GM19455 (cell line): ENCODE data around the gene CAPN2.

Experiments used
- ATAC-seq: cut with Tn5 transposase; IDR thresholded peaks from one replicate; pipeline ENCODE4 v1.9.1; 2021; ENCODE audit not compliant: unreplicated experiment

Gene CAPN2

DNA sequence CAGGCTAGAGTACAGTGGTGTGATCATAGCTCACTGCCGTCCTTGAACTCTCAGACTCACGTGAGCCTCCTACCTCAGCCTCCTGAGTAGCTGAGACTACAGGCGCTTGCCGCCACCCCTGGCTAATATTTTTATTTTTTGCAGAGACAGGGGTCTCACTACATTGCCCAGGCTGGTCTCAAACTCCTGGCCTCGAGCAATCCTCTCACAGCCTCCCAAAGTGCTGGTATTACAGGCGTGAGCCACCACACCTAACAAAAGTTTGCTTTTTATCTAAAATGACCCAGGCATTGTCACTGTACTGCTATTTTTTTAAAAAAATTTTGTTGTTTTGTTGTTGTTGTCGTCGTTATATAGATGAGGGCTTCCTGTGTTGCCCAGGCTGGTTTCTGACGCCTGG, 46.4 kb downstream of the CAPN2 start:
- no peak for ATAC-seq

DNA sequence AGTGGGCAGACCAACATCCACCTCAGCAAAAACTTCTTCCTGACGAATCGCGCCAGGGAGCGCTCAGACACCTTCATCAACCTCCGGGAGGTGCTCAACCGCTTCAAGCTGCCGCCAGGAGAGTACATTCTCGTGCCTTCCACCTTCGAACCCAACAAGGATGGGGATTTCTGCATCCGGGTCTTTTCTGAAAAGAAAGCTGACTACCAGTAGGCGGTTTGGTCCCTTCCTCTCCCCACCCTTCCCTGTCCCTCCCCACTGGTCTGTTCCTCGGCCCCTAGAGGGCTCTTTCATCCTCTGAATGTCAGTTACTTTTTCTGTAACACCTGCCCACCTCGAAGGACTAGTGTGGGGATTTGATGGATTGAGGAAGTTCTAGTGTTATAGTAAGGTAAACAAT, 46.9 kb downstream of the CAPN2 start:
- ATAC-seq: no peak

DNA sequence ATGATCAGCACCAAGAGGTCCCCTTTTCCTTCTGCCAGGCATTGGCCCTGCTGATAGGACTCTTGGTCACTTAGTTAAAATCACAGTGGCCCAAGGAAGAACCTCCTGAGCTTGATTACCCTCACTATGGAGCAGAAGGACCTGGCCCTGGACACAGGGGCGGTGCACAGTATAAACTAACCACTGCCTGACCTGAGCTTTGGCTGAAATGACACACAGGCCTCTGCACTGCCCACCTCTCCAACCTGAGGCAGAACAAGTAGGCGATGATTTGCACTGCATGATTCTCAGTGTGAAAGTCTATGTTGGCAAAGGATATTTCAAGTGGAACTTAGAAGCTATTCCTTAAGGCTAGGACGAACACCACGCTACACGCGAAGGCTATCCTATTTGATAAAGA, 48.5 kb downstream of the CAPN2 start:
- ATAC-seq: no peak

DNA sequence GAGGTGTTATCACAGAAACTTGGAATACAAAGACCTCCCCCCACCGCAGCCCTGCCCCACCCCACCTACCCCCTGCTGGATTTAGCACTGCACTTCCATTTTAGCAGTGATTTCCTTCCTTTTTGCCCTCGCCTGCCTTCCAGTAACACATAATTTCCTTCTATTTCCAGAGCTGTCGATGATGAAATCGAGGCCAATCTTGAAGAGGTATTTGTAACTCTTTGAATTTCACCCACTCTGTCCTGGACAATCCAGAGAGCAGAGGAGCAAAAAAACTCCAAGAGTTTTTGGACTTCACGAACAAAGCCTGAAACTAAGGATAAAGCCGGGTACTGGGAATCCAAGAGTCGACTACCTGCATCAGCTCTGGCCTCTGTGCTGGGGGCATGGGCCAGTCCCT, 49.1 kb downstream of the CAPN2 start:
- ATAC-seq: no peak

DNA sequence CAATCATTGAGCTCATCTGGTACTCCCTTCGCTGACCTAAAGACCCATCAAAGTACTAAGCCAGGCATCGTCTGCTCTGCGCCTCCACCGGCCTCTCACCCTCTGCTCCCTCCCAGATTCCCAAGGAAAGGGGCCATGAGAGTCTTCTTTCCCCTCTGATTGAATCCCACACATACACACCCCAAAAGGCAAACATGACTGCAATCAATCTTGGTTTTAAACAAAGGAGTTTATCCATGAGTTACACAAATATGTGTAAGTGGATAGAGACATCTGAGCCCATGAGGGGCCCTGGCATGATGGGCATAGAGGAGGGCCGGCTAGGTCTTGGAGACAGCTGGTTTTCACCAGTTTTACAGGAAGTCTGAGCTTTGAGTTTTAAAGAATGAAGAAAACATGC, 50.9 kb downstream of the CAPN2 start:
- ATAC-seq: no peak

DNA sequence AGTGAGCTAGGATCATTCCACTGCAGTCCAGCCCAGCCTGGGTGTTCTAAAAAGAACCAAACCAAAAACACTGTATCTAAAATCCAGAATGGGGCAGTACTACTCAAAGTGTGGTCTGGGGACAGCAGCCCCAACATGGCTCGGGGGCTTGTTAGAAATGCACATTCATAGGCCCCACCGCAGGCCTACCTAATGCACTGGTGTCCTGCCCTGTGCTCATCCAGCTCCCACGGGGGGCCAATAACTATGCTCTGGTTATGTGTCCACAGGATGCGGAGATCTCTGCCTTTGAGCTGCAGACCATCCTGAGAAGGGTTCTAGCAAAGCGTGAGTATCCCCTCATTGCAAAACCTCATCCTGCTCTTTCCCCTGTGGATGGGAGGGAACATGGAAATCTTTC, 51.5 kb downstream of the CAPN2 start:
- no peak for ATAC-seq

DNA sequence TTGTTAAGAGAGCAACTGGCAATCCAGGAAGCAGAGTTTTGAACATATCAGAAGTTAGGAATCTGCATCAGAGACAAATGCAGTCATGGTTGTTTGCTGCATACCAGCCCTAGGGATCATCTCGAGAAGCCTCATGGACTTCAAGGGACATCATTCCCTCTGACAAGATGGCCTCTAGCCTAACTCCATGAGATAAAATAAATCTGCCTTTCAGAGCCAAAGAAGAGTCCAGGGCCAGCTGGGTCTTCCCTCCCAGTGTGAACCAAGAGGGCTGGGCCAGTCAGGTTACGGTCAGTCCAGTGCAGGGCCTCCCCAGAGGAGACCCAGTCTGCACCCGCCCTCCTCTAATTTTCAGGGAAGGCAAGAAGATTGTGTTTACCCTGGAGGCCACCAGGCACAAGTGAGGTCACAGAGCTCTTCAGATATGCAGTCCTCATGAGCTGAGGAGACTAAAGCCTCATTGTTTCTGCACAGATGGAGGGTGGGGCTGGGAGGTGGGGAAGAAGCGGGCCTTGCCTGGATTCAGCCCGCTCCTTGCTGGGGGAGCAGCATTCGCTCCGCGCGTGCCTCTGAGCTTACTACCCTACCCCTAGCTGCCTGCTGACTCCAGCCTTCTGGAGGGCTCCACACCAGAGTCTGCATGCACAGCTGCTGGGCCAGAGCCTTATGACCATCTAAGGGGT, 52.8 kb downstream of the CAPN2 start:
- no peak for ATAC-seq

DNA sequence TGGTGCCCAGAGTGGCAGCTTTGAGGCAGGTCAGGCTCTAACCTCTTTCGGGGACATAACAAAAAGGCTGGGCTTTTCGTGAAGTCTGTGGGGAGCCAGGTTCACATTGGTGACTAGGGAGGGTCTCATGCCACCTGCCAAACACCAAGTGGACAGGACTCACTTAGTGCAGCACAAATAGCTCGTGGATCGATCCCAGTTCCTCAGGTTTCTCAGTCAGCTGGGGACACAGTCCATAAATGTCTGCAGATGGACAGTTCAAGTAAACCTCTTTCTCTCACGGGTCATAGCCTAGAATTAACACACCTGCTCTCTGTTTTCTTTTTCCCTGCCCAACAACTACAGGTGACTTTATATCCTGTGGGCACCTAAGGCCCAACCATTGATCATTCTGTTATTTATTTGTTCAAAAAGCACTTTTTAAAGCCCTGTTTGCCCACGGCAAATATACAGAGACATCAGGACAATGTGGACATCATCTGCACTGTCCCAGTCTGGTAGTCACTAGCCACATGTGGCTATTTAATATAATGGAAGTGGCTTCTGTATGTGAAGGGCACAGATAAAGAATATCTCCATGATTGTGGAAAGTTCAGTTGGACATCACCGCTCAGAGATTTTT, 53.5 kb downstream of the CAPN2 start:
- no peak for ATAC-seq

DNA sequence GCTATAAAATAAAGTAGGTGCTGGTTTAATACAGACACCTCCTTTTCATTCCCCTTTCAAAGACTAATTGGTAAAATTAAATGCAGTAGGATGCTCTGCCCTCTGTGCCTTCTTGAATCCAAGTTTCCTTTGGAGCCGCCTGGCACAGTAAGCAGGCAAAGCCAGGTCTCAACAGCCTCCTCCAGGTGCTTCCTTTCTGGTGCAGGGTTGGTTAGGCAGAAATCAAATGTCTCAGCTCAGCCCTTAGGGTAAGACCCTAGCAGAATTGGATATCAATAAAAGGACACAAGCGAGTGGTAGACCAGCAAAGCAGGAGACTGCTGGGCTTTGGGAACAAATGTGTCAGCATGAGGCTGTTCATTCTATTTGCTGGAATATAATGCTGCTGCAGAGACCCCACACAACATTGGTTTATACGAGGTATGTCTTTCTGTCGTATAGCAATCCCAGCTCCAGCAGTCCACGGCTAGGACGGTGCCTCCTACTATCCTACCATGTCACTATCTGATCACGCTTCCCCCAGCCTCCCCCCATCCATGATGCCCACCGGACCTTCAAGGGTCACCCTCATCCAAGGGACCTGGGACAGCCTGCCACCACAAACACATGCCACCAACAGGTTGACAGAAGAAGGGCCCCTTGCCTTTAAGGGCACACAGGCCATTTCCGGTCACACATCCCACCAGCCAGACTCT, 58.4 kb downstream of the CAPN2 start:
- ATAC-seq: no peak

DNA sequence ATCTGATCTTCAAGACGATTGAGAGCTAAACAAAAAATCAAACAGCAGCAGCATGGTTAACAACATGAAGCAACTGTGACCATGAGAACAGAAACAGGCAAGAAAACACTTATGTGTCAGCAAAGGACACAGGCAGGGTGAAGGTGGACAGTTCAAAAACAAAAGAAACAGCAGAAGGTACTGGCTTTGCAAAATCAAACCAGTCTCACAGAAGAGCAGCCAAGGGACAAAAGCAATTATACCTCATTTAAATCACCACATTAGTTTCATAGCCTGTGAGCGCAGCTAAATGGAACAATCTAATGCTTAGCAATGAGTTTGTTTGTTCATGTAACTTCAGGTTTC, 59.1 kb downstream of the CAPN2 start:
- peak; percentile 41 for ATAC-seq

DNA sequence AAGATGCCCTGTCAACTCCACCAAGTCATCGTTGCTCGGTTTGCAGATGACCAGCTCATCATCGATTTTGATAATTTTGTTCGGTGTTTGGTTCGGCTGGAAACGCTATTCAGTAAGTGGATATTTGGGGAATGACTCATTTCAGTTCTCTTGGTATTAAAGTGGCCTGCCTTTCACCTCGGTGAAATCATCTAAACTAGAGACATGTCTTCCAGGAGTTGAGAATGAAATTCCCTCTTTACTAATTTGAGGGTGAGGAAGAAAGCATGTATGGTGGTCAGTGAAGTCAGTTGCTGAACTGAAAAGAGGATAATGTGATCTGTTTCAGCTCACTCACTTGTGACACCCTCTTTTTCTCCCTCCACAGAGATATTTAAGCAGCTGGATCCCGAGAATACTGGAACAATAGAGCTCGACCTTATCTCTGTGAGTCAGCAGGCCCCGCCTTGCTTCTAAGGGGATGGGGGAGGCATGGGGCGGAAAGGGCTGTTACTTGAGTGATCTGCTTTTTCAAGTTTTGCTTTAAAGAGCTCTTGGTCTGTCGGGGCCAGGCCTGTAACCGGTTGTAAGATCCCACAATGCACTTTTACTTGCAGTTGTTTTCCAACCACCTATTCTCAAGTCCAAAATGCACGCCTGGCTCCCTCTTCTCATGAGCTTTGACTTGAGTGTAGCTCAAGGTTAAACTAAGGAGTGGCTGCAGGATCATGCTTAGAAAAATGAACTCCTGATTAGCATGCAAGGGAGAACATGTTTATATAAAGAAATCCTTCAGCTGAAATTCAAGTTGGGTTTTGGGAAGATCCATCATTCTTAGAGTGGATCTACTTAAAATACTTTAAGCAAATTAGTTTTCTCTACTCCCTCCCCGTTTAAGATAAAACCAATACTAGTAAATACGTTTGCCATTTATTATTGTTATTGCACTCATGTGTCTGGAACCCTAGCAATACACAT, 59.8 kb downstream of the CAPN2 start:
- peak; percentile 56 for ATAC-seq

DNA sequence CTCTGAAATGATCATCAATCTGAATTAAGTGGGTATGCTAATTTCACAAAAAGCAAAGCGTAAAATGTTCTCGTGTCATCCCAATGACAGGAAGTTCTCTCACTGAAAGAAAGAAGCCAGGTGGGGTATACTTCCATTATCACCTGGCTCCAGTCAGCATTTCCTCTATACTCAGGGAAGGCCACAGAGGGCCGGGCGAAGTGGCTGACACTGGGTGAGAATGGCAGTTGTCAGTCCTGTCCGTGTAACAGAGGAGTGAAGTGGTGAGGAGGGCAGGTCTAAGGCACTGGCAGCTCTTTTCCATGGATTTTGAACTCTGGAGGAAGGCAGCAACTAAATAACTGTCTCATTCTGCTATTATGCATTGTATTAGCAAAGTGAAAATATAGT, 60.4 kb downstream of the CAPN2 start:
- ATAC-seq: no peak

DNA sequence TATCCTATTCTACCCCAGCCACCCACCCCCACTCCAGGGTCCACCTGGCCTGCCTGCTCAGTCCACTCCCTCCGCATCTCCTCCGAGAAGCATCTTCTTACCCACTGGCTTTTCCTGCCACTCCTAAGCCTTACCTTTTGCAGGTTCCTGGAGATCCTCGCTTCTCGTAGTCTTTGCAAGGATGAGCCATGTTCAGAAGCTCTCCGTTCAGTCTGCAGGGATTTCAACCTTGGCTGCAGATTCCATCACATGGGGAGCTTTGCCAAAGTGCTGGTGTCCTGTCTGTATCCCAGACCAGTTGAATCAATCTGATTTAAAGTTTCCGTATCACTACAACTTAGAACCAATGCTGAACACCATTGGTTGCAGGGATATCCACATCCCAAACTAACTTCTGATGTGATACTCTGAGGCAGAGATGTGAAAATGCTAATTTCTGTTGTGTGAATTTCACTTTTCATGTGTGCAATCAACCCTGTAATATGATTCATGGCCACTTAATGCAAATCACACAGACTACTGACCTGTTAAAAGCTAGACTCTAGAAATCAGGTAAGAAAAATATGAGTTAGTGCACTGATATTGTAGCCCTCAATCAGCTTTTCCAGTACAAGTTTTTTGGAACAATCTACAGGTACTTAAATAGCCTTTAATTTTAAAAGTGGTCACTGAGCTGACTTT, 61.9 kb downstream of the CAPN2 start:
- no peak for ATAC-seq

DNA sequence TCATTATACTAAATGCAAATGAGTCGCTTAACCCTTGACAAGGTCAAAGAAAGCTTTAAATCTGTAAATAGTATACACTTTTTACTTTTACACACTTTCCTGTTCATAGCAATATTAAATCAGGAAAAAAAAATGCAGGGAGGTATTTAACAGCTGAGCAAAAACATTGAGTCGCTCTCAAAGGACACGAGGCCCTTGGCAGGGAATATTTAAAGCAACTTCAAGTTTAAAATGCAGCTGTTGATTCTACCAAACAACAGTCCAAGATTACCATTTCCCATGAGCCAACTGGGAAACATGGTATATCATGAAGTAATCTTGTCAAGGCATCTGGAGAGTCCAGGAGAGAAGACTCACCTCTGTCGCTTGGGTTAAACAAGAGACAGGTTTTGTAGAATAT, 62.7 kb downstream of the CAPN2 start:
- no peak for ATAC-seq

DNA sequence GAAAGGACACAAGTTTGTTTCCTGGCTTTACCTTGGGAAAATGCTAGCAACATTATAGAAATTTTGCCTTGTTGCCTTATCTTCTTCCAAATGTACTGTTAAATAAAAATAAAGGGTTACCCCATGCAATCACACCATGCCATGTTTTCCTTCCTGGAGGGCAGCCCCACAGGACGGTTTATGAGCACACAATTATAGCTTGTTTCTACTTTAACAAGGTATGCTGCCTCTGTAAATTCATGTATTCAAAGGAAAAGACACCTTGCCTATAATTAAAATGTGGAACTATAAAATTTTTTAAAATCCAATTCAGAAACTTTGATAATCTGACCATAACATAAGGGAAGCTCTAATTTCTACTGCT, 63.4 kb downstream of the CAPN2 start:
- no peak for ATAC-seq

DNA sequence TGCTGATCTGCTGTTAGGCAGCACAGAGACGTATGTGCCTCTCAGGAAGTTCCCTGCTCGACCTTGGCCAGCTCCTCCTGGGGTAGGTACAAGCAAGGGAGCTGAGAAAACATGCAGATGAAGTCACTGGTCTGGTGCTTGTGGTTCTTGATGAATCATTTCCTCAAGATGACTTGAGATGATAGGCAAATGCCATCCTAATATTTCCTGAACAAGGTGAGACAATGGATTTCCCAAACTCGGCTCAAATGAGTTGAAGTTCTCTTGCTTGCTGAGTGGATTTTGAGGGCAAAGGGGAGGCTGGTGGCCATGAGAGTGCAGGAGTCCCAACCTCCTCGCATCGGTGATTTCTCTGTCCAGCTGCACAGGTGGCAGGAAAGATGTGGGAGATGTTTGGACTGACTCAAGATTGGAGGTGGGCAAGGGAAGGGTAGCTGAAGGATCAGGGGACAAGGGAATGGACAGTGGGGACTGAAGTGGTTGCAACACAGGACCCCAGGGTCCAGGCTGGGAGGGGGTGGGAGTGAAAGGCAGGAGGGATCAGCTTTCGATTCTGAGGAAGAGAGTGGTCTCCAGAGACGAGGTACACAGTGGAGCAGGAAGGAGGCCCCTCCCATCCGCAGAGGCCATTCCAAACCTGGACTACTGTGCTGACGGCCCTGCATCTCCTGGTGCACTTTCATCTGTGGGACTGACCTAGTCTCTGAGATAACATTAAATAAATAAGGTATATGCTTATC, 63.9 kb downstream of the CAPN2 start:
- no peak for ATAC-seq

DNA sequence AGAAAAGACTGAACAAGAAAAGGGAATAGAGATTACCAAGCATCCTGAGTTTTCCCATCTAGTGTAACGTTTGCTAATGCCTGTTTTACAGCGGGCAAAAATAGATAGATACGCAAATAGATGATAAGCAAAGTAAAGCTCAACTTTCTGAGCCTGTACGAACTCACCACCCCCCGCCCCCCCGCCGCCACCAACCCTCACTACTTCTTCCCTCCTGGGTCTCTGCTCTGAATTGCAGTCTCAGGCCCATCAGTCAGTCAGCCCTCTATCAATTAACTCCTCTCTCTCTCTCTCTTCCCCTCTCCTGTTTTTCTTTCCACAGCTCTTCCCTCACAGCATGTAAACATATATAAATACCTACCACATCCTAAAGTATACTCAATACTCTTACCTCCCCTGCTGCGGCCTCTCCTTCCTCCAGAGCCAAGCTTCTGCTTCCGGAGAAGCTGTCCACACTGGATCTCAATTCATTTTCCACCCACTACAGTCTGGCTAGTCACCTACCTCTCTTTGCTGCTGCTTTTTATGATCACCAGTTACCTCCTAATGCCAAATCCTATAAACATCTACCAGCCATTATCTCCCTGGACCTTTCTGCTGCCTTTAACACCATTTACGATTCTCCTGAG, 64.6 kb downstream of the CAPN2 start:
- no peak for ATAC-seq

DNA sequence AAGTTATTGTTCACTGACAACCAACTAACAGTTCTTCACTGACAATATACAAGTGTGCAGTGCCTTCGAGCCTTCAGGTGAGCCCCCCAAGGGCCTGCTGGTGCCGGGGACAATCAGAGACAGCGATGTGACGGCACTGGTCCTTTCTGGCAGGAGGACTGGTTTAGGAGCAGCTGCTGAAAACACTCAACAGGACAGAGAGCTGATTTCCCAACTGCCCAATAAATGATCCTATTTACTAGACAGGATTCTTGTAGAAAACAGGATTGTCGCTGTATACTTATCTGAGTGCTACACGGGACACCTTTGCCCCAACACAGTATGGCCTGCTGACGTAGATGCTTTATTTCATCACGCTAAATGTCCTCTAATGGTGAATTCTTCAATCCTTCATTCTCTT, 68.0 kb downstream of the CAPN2 start:
- no peak for ATAC-seq

DNA sequence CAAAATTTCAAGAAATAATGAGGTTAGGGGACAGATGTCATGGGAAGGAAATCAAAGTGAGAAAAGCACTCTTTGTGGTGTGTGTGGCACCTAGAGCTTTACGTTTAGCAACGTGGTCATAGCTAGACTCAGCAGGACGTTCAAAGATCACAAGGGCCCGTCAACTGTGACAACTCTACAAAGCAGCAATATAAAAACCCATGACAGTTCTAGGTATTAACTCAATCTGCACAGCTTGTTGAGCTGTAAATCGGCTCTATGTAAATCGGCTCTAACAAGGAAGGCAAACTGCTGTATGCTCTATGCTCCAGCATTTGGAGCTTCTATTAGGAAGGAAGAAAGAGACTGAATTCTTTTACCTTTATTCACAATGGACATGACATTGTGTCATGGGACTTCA, 68.6 kb downstream of the CAPN2 start:
- no peak for ATAC-seq

DNA sequence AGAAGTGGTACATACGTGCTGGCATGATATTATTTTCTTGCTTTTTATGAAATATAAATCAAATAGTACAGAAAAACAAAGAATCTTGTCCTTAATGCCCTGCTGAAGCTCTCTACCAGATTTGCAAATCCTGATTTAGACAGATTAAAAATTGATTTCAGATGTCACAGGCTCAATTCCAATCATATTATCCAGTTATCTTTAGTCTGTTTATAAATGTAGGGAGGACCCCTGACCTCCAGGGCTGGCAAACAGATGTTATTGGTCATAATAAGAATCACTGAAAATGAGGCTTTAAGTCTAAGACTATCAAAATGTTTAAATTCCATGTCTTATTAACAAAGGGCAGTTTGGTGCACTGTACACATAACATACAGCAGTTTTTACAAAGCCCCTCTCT, 71.3 kb downstream of the CAPN2 start:
- ATAC-seq: no peak
